GM19035 (cell line): Measurements from ENCODE around the gene LAMTOR2.
"Not testable (repeated sequence)": the region's sequence is repeated elsewhere in the genome, so short reads cannot be mapped to it uniquely, and the experiment has no call there.

Source experiments
- ATAC-seq: cut with Tn5 transposase; IDR thresholded peaks from one replicate; pipeline ENCODE4 v1.9.1; 2021; ENCODE audit not compliant: unreplicated experiment

Gene LAMTOR2

GRCh38 chr1:156051011-156051725, 3.4 kb upstream of the LAMTOR2 start:
- ATAC-seq = no peak

GRCh38 chr1:156052862-156053767, 1.5 kb upstream of the LAMTOR2 start:
- ATAC-seq = peak; percentile 14

GRCh38 chr1:156053768-156054499, 648 bp upstream of the LAMTOR2 start, which contains the start of gene UBQLN4:
UBQLN4 (minus strand) TSS chr1:156053798; CDS start chr1:156053701, 97 bp downstream.
- ATAC-seq = peak; percentile 56

- ATAC-seq = no peak
Observed at GRCh38 chr1:156055281-156056048, 883 bp downstream of the LAMTOR2 start.

GRCh38 chr1:156056326-156056849, 1.8 kb downstream of the LAMTOR2 start:
- ATAC-seq = no peak

- no peak for ATAC-seq
Observed at GRCh38 chr1:156060937-156061636, 6.5 kb downstream of the LAMTOR2 start, which contains the start of gene RAB25. RAB25 (plus strand) TSS chr1:156061160; CDS start chr1:156061401, 241 bp downstream.

GRCh38 chr1:156062189-156062588, 7.6 kb downstream of the LAMTOR2 start:
- ATAC-seq = no peak

GRCh38 chr1:156063997-156064285, 9.4 kb downstream of the LAMTOR2 start:
- ATAC-seq = no peak

- ATAC-seq = no peak
Observed at GRCh38 chr1:156064615-156065014, 10.0 kb downstream of the LAMTOR2 start.

GRCh38 chr1:156065212-156065611, 10.6 kb downstream of the LAMTOR2 start:
- no peak for ATAC-seq

GRCh38 chr1:156065871-156066270, 11.3 kb downstream of the LAMTOR2 start:
- no peak for ATAC-seq

- ATAC-seq = no peak
Observed at GRCh38 chr1:156067262-156067661, 12.7 kb downstream of the LAMTOR2 start.

GRCh38 chr1:156069490-156070455, 15.2 kb downstream of the LAMTOR2 start:
- ATAC-seq = no peak

- no peak for ATAC-seq
Observed at GRCh38 chr1:156070548-156070947, 16.0 kb downstream of the LAMTOR2 start.

- not testable (repeated sequence) for ATAC-seq
Observed at GRCh38 chr1:156071332-156071816, 16.8 kb downstream of the LAMTOR2 start.

GRCh38 chr1:156072251-156072650, 17.7 kb downstream of the LAMTOR2 start:
- ATAC-seq = no peak

GRCh38 chr1:156073110-156073687, 18.6 kb downstream of the LAMTOR2 start:
- ATAC-seq = no peak

- ATAC-seq = no peak
Observed at GRCh38 chr1:156073740-156074139, 19.2 kb downstream of the LAMTOR2 start.
